IPS-18c (cell line): ENCODE data around the gene LRRC3.

Source experiments
- H3K4me3 ChIP-seq: 2 replicates; pipeline ENCODE4 v1.7.0; 2013; ENCODE audit warnings: low read depth, mild to moderate bottlenecking, low read length, moderate library complexity; ENCODE audit not compliant: insufficient read depth
- H3K9me3 ChIP-seq: one replicate; pipeline ENCODE4 v1.6.1; 2013; ENCODE audit warnings: mild to moderate bottlenecking, low read length, moderate library complexity; ENCODE audit not compliant: control insufficient read depth, insufficient read depth

LRRC3 gene

GRCh38 chr21:44448651-44449131 lies 6.6 kb upstream of the LRRC3 start:
- Histone ChIP-seq H3K9me3 (peaks cover 2% of the 10 kb centered on the region), H3K4me3 (no peak overlapping the region)

- H3K4me3 ChIP-seq = no peak overlapping the region
- H3K9me3 ChIP-seq = no peaks in the 10 kb centered on the region
Observed at GRCh38 chr21:44449473-44450363, 5.6 kb upstream of the LRRC3 start.

DNA sequence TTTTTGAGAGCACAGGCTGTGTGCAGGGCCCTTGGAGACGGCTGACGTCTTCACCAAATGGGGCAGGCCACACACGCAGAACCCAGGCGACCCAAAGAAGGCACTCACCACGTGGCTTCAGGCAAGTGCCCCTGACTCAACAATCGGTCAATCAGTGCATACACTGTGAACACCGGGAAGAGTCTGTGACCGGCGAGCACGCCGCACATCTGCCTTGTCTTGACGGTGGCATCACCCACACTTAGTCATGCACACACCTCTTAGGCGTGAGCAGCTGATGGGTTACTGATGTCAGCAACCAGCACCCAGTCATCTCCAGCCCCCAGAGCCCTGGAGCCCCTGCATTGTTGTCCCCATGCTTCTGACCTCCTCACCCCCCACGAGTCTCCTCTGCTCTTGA lies 4.9 kb upstream of the LRRC3 start:
- H3K9me3 ChIP-seq = no peaks in the 10 kb centered on the region
- no peak overlapping the region for H3K4me3 ChIP-seq

DNA sequence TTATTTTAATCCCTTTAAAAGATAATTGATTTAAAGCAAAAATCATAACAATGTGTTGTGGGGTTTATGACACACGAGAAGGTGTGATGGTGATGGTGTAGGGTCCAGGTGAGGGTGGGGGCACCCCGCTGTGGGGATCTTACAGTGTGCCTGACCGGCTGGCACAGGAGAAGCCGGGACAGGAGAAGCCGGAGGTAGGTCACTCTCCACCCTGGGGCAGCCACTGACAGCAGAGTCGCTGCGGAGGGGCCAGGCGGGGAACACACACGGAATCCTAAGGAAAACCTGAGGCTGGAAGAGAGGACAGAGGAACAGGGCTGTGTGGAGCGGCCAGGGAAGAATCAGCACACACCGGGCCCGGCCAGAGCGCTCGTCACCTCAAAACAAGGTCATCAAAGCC lies 4.3 kb upstream of the LRRC3 start:
- H3K9me3 ChIP-seq = no peaks in the 10 kb centered on the region
- no peak overlapping the region for H3K4me3 ChIP-seq

DNA sequence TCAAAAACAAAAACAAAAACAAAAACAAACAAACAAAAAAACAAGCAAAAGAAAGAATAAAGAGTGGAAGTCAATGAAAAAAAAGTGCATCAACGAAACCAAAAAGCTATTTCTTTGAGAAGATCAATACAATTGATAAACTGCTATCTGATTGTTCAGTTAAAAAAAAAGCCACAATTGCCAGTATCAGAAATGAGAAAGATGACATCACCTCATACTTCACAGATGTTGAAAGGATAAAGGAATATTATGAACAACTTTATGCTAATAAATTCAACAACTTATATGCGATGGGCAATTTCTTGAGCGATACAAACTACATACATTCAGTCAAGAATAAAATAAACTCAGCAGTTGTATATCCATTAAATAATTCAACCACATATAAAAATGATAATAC lies 2.2 kb upstream of the LRRC3 start:
- Histone ChIP-seq H3K9me3 (no peaks in the 10 kb centered on the region), H3K4me3 (no peak overlapping the region)

GRCh38 chr21:44454058-44454457 lies 1.3 kb upstream of the LRRC3 start:
- Histone ChIP-seq H3K9me3 (no peaks in the 10 kb centered on the region), H3K4me3 (no peak overlapping the region)

- Histone ChIP-seq H3K9me3 (no peaks in the 10 kb centered on the region), H3K4me3 (peak overlapping the region; percentile 55)
Observed at GRCh38 chr21:44455524-44456213, 359 bp downstream of the LRRC3 start.

DNA sequence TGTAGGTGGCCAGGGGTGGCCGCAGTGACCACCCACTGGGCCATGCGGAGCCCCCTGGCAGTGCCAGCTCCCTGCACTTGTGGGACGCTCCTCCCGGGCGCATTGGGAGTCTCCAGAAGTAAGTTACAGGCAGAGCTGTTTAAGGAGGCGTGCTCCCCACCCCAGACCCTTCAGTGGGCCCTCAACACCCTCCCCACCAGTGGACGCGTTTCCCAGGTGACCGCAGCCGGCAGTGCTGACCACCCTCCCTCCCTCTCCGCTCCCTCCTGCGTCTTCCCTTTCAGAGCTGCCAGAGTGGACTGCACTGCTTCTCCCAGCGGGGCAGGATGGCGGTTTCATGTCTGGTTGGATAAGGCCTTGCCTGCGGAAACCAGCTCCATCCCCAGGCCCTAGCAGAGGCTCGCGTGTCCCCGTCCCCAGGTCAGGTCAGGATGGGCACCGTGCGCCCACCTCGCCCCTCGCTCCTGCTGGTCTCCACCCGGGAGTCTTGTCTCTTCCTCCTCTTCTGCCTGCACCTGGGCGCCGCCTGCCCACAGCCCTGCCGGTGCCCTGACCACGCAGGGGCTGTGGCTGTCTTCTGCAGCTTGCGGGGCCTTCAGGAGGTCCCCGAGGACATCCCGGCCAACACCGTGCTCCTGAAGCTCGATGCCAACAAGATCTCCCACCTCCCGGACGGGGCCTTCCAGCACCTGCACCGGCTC lies 1.1 kb downstream of the LRRC3 start:
- no peaks in the 10 kb centered on the region for H3K9me3 ChIP-seq
- peak overlapping the region; percentile 55 for H3K4me3 ChIP-seq

DNA sequence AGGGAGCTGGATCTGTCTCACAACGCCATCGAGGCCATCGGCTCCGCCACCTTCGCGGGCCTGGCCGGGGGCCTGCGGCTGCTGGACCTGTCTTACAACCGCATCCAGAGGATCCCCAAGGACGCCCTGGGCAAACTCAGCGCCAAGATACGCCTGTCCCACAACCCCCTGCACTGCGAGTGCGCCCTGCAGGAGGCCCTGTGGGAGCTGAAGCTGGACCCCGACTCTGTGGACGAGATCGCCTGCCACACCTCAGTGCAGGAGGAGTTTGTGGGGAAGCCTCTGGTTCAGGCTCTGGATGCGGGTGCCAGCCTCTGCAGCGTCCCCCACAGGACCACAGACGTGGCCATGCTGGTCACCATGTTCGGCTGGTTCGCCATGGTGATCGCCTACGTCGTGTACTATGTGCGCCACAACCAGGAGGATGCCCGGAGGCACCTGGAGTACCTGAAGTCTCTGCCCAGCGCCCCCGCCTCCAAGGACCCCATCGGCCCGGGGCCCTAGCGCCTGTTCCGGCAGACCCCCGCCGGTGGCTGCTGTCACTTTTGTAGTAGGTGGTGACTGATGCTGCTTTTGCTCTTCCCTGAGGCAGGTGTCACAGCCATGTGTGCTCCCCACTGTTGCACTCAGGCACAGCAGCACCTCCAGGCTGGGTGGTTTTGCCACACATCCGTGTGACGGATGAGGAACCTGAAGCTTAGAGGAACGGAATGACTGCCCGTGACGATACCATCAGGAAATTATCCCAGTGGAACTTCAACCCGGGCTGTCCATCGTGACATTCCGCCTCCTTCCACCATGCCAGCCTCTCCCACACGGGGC lies 1.8 kb downstream of the LRRC3 start:
- Histone ChIP-seq H3K4me3 (no peak overlapping the region), H3K9me3 (no peaks in the 10 kb centered on the region)

- Histone ChIP-seq H3K9me3 (no peaks in the 10 kb centered on the region), H3K4me3 (no peak overlapping the region)
Observed at GRCh38 chr21:44458971-44459711, 3.8 kb downstream of the LRRC3 start.

GRCh38 chr21:44459712-44460440 lies 4.6 kb downstream of the LRRC3 start:
- Histone ChIP-seq H3K9me3 (no peaks in the 10 kb centered on the region), H3K4me3 (no peak overlapping the region)

DNA sequence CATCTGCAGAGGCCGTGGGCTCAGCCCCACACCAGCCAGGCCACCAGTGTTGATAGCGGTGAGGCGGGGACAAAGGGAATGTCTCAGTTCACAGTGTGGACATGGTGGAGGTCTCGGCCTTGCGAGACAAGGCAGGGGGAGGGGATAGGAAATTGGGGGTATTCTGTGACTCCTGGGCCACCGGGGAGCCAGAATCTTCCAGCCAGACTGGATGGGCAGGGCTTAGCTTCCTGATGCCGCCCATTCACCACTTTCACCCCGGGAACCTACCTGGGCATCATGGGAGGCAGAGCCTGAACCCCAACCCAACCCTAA lies 5.1 kb downstream of the LRRC3 start:
- H3K4me3 ChIP-seq = no peak overlapping the region

GRCh38 chr21:44461005-44461404 lies 5.7 kb downstream of the LRRC3 start:
- no peak overlapping the region for H3K4me3 ChIP-seq
- H3K9me3 ChIP-seq = no peaks in the 10 kb centered on the region

More for the DNA sequence above, 5.1 kb downstream of the LRRC3 start:
- H3K9me3 ChIP-seq = no peaks in the 10 kb centered on the region

DNA sequence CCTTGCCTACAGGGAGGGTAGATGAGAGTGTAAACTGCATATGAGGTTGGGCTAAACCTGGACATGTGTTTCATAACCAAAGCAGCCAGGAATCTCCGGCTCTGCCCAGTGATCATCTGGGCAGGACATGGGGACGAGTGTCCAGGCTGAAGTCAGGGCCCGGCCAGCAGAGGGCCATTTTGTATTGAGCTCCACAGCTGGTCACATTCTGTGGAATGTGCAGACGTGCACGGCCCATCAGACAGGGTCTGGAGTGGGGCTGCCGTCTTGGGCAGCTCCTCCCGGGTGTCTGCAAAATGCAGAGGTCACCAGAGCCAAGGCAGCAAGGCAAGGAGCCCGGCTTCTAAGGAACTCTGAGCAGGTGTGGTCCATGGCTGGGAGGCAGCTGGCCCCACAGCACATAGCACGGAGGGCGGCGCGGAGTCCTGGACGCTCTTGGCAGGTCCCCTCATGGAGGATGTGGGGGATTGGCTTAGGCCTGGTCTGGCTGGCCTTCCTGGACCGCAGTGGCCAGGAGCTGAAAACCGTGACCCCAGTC lies 6.2 kb downstream of the LRRC3 start:
- Histone ChIP-seq H3K4me3 (no peak overlapping the region), H3K9me3 (no peaks in the 10 kb centered on the region)

DNA sequence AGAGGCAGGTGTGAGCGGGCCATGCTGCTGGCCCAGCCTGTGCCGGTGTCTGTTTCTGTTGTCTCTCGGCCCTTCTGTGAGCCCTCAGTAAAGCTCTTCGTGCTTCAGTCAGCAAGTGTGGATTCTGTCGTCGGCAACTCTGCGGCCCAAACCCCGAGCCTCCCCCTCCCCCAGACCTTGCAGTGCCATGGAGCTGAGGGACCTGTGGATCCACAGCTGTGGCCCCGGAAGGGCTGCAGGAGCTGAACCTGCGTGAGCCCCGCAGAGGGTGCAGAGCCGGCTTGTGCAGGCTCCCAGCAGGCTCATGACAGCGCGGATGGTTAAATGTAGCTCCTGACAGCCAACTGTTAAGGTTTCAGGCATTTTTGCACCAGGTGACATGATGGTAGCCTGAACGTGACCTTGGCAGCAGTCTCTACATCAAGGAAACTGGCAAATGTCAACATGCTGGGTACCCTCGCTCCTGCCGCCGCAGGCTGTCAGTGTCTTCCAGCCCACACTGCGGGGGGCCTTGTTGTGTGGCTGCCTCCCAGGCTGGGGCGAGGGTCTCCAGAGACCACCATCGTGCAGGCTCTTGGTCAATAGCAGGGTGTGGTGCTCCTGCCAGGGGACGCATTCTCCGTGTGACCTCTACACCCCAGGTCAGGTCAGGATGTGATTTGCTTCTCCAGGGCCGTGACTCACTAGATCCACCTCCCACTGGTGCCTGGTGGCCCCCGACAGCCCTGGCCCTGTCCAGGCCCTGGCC lies 7.0 kb downstream of the LRRC3 start:
- Histone ChIP-seq H3K9me3 (no peaks in the 10 kb centered on the region), H3K4me3 (no peak overlapping the region)
